Lower leg skin (tissue), 3 donors: Measurements from ENCODE around the gene BTNL8.

ENCODE experiments used
- CTCF ChIP-seq, 3 donors: fragments of 450-650 bp; IDR thresholded peaks; one replicate each; pipeline ENCODE4 v1.5.1; 2016; ENCODE audit warnings: antibody characterized with exemption in 3 of 3, mild to moderate bottlenecking in 3 of 3, moderate library complexity in 2 of 3
- POLR2A ChIP-seq, 2 donors: fragments of 450-650 bp; IDR thresholded peaks; one replicate each; pipeline ENCODE4 v1.6.1; 2016 to 2017; ENCODE audit warnings: antibody characterized with exemption in 2 of 2, mild to moderate bottlenecking in 1 of 2, moderate library complexity in 1 of 2

GRCh38 chr5:180908400-180908799, 9.4 kb downstream of the BTNL8 start:
- TF ChIP-seq CTCF (IDR thresholded peaks at IDR 0.05), result no peak
- TF ChIP-seq POLR2A (IDR thresholded peaks at IDR 0.05), result no peak
